Measurements from ENCODE around the gene HSF2BP. TPM values are rescaled to one million over a fixed set of nuclear protein-coding genes. Genes with fewer than 3 reads are reported as not detected.

HSF2BP gene
- total RNA-seq, 1 experiment from 2014 or later, result 1.5 TPM

DNA sequence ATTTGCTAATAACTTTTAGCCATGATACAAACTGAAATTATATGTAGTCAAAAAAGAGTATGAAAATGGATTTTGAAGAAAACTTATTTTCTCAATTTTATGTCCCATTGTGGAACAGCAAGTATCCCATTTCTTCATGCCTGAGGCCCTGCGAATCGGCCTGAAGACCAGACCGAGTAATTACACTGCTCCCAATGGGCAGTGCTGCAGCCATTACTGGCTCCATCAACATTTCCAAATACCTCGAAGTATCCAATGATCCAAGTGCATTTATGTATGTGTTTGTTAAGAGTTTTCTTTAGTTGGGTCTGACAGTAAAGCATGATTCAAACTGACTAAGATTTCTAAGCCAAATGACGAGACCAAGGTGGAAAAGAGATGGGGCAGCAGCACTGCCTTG lies 44.4 kb downstream of the HSF2BP start:
- Histone ChIP-seq H3K27ac (ENCODE audit: insufficient read length, low read depth, low read length) (no peak overlapping the region), H4K8ac (replicated peaks; ENCODE audit: insufficient read length, low read depth, low read length) (no peak overlapping the region), H3K14ac (ENCODE audit: insufficient read depth, low read length) (no peak overlapping the region), H3K79me2 (ENCODE audit: insufficient read depth, low read length) (no peaks in the 10 kb centered on the region), H3K56ac (ENCODE audit: insufficient read length, low read depth, low read length) (no peak overlapping the region), H2BK5ac (ENCODE audit: insufficient read length, low read length) (no peak overlapping the region), H3K4ac (ENCODE audit: low read depth, low read length) (no peak overlapping the region), H2BK12ac (ENCODE audit: insufficient read length, low read depth, low read length) (no peak overlapping the region), H3K9me3 (ENCODE audit: control insufficient read depth, low read depth, low read length) (no peaks in the 10 kb centered on the region), H2BK120ac (ENCODE audit: low read depth, low read length, poor library complexity, severe bottlenecking) (no peak overlapping the region), H3T11ph (ENCODE audit: low read length) (no peak overlapping the region), H3K9ac (ENCODE audit: extremely low read depth, insufficient read length, low read length) (no peak overlapping the region), H3K4me2 (ENCODE audit: insufficient read depth, insufficient read length, low read length) (no peak overlapping the region), H4K5ac (ENCODE audit: insufficient read length, low read depth, low read length) (no peak overlapping the region), H2BK20ac (ENCODE audit: low read depth, low read length, poor library complexity, severe bottlenecking) (no peak overlapping the region), H4K91ac (ENCODE audit: insufficient read length, low read depth, low read length) (no peak overlapping the region), H3K4me1 (ENCODE audit: insufficient read depth, low read length) (no peaks in the 10 kb centered on the region), H3K18ac (ENCODE audit: insufficient read length, low read depth, low read length) (no peak overlapping the region), H2AFZ (ENCODE audit: low read length) (no peak overlapping the region), H3K27me3 (ENCODE audit: insufficient read depth, low read length) (no peaks in the 10 kb centered on the region), H3K23me2 (ENCODE audit: insufficient read length, low read depth, low read length, poor library complexity, severe bottlenecking) (no peaks in the 10 kb centered on the region), H2BK15ac (ENCODE audit: low read depth, low read length) (no peak overlapping the region), H3K79me1 (ENCODE audit: insufficient read depth, low read depth, low read length, poor library complexity, severe bottlenecking) (no peaks in the 10 kb centered on the region), H4K20me1 (ENCODE audit: control insufficient read depth, insufficient read depth, insufficient read length) (no peaks in the 10 kb centered on the region), H3K23ac (ENCODE audit: insufficient read length, low read depth, low read length) (no peak overlapping the region), H2AK5ac (ENCODE audit: insufficient read length, low read length) (no peak overlapping the region)
- peaks cover 3 to 4% of the 10 kb centered on the region in 2 experiments for H3K4me1 Mint-ChIP-seq
- H3K27ac Mint-ChIP-seq, result no peak overlapping the region; a peak in 1 of 7 replicates
- no peak for DNase-seq
- TF ChIP-seq, protein P1, sequence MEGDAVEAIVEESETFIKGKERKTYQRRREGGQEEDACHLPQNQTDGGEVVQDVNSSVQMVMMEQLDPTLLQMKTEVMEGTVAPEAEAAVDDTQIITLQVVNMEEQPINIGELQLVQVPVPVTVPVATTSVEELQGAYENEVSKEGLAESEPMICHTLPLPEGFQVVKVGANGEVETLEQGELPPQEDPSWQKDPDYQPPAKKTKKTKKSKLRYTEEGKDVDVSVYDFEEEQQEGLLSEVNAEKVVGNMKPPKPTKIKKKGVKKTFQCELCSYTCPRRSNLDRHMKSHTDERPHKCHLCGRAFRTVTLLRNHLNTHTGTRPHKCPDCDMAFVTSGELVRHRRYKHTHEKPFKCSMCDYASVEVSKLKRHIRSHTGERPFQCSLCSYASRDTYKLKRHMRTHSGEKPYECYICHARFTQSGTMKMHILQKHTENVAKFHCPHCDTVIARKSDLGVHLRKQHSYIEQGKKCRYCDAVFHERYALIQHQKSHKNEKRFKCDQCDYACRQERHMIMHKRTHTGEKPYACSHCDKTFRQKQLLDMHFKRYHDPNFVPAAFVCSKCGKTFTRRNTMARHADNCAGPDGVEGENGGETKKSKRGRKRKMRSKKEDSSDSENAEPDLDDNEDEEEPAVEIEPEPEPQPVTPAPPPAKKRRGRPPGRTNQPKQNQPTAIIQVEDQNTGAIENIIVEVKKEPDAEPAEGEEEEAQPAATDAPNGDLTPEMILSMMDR (conservative IDR thresholded peaks at IDR 0.05), result no peak
- H3K36me3 Mint-ChIP-seq (ENCODE audit: insufficient read depth in 1 of 3, low read depth in 3 of 3), result peaks cover under 1 to 1% (median 1%) of the 10 kb centered on the region in 3 experiments; a peak in 5 of 7 replicates
- H3K9me3 Mint-ChIP-seq, result peaks cover 3 to 4% of the 10 kb centered on the region in 2 experiments
- no peaks in the 10 kb centered on the region for H3K27me3 Mint-ChIP-seq (ENCODE audit: low read depth)
- no CpG with 5 or more reads among the region's 5 CpGs for WGBS (ENCODE audit: extremely low coverage, insufficient read length, low lambda C conversion rate)
- no peak overlapping the region for H3K4me3 Mint-ChIP-seq
